Neural cell (in vitro differentiated cells): Measurements from ENCODE around the gene PPP3R2.

Experiments used
- EP300 ChIP-seq: fragments of 450-650 bp; conservative IDR thresholded peaks from 2 replicates; pipeline ENCODE4 v1.6.1; 2014; ENCODE audit warnings: antibody characterized with exemption, mild to moderate bottlenecking, moderate library complexity; ENCODE audit not compliant: poor library complexity, severe bottlenecking
- EZH2 ChIP-seq: fragments of 200-600, 300-800 bp; shearing (Covaris generic), sonication (generic); IDR thresholded peaks from 2 replicates; pipeline ENCODE4 v1.6.1; 2014; ENCODE audit warnings: antibody characterized with exemption, low read length, borderline replicate concordance, mild to moderate bottlenecking; ENCODE audit not compliant: insufficient read depth, poor library complexity, severe bottlenecking
- MXI1 ChIP-seq: fragments of 450-650 bp; conservative IDR thresholded peaks from 2 replicates; pipeline ENCODE4 v1.6.1; 2014; ENCODE audit warnings: antibody characterized with exemption, mild to moderate bottlenecking; ENCODE audit not compliant: poor library complexity, severe bottlenecking
- POLR2AphosphoS5 ChIP-seq: IDR thresholded peaks from 2 replicates; pipeline ENCODE4 v1.6.1; 2012
- TF ChIP-seq, protein P1 (sequence below): fragments of 450-650 bp; IDR thresholded peaks from 2 replicates; pipeline ENCODE4 v1.5.1; 2014; ENCODE audit warnings: antibody characterized with exemption, mild to moderate bottlenecking, moderate library complexity; ENCODE audit not compliant: poor library complexity, severe bottlenecking
- TF ChIP-seq, protein P2 (sequence below): IDR thresholded peaks from 2 replicates; pipeline ENCODE4 v1.6.1; 2012; ENCODE audit warnings: borderline replicate concordance

GRCh38 chr9:101564252-101564651 is 30.5 kb downstream of the PPP3R2 start:
- TF ChIP-seq, protein P1, sequence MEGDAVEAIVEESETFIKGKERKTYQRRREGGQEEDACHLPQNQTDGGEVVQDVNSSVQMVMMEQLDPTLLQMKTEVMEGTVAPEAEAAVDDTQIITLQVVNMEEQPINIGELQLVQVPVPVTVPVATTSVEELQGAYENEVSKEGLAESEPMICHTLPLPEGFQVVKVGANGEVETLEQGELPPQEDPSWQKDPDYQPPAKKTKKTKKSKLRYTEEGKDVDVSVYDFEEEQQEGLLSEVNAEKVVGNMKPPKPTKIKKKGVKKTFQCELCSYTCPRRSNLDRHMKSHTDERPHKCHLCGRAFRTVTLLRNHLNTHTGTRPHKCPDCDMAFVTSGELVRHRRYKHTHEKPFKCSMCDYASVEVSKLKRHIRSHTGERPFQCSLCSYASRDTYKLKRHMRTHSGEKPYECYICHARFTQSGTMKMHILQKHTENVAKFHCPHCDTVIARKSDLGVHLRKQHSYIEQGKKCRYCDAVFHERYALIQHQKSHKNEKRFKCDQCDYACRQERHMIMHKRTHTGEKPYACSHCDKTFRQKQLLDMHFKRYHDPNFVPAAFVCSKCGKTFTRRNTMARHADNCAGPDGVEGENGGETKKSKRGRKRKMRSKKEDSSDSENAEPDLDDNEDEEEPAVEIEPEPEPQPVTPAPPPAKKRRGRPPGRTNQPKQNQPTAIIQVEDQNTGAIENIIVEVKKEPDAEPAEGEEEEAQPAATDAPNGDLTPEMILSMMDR: no peak
- TF ChIP-seq EZH2 (no peak), POLR2AphosphoS5 (no peak), MXI1 (no peak), EP300 (no peak)
- TF ChIP-seq, protein P2, sequence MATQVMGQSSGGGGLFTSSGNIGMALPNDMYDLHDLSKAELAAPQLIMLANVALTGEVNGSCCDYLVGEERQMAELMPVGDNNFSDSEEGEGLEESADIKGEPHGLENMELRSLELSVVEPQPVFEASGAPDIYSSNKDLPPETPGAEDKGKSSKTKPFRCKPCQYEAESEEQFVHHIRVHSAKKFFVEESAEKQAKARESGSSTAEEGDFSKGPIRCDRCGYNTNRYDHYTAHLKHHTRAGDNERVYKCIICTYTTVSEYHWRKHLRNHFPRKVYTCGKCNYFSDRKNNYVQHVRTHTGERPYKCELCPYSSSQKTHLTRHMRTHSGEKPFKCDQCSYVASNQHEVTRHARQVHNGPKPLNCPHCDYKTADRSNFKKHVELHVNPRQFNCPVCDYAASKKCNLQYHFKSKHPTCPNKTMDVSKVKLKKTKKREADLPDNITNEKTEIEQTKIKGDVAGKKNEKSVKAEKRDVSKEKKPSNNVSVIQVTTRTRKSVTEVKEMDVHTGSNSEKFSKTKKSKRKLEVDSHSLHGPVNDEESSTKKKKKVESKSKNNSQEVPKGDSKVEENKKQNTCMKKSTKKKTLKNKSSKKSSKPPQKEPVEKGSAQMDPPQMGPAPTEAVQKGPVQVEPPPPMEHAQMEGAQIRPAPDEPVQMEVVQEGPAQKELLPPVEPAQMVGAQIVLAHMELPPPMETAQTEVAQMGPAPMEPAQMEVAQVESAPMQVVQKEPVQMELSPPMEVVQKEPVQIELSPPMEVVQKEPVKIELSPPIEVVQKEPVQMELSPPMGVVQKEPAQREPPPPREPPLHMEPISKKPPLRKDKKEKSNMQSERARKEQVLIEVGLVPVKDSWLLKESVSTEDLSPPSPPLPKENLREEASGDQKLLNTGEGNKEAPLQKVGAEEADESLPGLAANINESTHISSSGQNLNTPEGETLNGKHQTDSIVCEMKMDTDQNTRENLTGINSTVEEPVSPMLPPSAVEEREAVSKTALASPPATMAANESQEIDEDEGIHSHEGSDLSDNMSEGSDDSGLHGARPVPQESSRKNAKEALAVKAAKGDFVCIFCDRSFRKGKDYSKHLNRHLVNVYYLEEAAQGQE: no peak
